SK-N-MC (cell line): ENCODE results near the gene BTNL9.

Source experiments
- DNase-seq: peaks from one replicate; pipeline ENCODE4 v3.0.0-alpha.2; 2011; ENCODE audit warnings: low read depth, low spot score
- H3K27ac ChIP-seq: fragments of 200-600 bp; sonication (generic); 2 replicates; pipeline ENCODE4 v1.5.1; 2016; ENCODE audit warnings: mixed run types
- H3K36me3 ChIP-seq: fragments of 200-600 bp; sonication (generic); 2 replicates; pipeline ENCODE4 v1.6.1; 2017; ENCODE audit warnings: antibody characterized with exemption, low read length, mixed read lengths; ENCODE audit not compliant: insufficient read depth
- H3K4me3 ChIP-seq: fragments of 200-600 bp; sonication (generic); 2 replicates; pipeline ENCODE4 v1.5.1; 2016
- H3K9ac ChIP-seq: fragments of 200-600 bp; sonication (generic); 2 replicates; pipeline ENCODE4 v1.8.0; 2017; ENCODE audit warnings: mixed run types, mixed read lengths; ENCODE audit not compliant: insufficient read length
- H3K9me3 ChIP-seq: fragments of 200-600 bp; sonication (generic); 2 replicates; pipeline ENCODE4 v1.6.1; 2017; ENCODE audit warnings: low read depth, mild to moderate bottlenecking, antibody characterized with exemption, low read length, moderate library complexity, mixed read lengths
- EZH2 ChIP-seq: fragments of 200-600 bp; sonication (generic); IDR thresholded peaks from one replicate; pipeline ENCODE4 v1.6.1; 2017; ENCODE audit warnings: antibody characterized with exemption
- FOXP2 ChIP-seq: optimal IDR thresholded peaks from 2 replicates; pipeline ENCODE3; 2011; ENCODE audit warnings: mild to moderate bottlenecking, moderate library complexity; ENCODE audit not compliant: insufficient read depth; ENCODE audit errors: extremely low read length, control extremely low read depth
- POLR2AphosphoS5 ChIP-seq: IDR thresholded peaks from 2 replicates; pipeline ENCODE4 v1.6.1; 2012; ENCODE audit warnings: mild to moderate bottlenecking, low read depth, low read length, borderline replicate concordance

Gene BTNL9

DNA sequence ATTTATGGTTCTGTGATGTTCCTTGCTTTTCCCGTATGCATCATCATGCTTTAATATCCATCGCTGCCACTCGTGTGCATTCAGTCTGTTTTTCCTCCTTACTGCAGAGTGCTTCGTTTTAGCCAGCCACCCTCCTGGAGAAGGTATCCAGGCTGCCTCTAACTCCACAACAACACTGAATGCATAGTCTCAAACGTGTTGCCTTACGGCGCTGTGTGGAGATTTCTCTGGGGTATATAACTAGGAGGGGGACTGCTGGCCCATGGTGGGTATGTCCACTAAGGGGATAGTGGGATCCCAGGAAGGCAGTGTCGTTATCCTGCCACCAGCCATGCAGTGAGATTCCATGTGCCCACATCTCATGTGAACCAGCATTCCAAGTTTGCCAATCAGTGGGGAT lies 16.4 kb downstream of the BTNL9 start:
- Histone ChIP-seq H3K36me3 (no peaks in the 10 kb centered on the region), H3K9ac (no peak overlapping the region), H3K27ac (no peak overlapping the region), H3K9me3 (no peaks in the 10 kb centered on the region), H3K4me3 (no peak overlapping the region)
- TF ChIP-seq EZH2 (no peak), POLR2AphosphoS5 (no peak), FOXP2 (no peak)
- no peak for DNase-seq

DNA sequence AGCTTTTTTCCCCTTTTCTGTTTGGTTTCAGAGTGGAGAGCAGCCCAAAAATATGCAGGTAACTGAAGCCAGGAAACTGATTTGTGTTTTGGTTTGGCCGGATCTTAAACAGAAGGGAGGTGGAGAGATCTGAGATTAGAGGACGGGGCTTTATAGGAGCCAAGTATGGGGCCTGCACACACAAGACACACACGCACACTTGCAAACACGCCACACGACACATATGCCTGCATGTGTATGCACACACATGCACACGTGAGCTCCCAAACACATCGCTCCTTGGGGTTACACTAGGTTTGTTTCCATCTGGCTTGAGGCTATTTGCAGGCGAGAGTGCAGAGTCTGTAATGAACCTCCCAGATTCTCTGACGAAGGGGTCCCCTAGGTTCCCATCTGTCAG lies 18.3 kb downstream of the BTNL9 start:
- no peaks in the 10 kb centered on the region for H3K36me3 ChIP-seq
- H3K9ac ChIP-seq = no peak overlapping the region
- H3K4me3 ChIP-seq = no peak overlapping the region
- H3K9me3 ChIP-seq = no peaks in the 10 kb centered on the region
- TF ChIP-seq EZH2 (no peak), FOXP2 (no peak), POLR2AphosphoS5 (no peak)
- no peak for DNase-seq
- no peak overlapping the region for H3K27ac ChIP-seq

DNA sequence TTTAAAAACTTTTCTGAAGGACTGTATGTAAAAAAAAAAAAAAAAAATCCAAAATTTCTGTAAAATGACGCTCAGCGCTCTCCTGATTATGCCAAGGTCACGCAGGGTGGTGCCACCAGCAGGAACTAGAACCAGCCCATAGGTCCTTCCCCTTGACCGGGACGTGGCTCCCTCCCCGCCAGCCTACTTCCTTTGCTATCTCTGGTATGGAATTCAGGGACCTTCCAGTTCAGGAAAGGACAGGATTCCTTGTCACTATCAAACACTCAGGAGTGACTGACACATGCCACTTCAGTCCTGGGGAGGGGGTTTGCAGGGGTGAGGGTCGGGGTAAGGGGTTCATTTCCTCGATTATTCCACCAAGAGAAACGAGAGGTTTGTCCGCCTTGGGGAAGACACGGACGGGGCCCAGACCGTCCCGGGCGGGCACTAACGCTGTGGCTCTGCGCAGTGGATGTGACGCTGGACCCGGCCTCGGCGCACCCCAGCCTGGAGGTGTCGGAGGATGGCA lies 18.8 kb downstream of the BTNL9 start:
- H3K9me3 ChIP-seq = no peaks in the 10 kb centered on the region
- H3K9ac ChIP-seq = no peak overlapping the region
- TF ChIP-seq POLR2AphosphoS5 (no peak), EZH2 (no peak), FOXP2 (no peak)
- H3K36me3 ChIP-seq = no peaks in the 10 kb centered on the region
- DNase-seq = no peak
- H3K4me3 ChIP-seq = no peak overlapping the region
- H3K27ac ChIP-seq = no peak overlapping the region

DNA sequence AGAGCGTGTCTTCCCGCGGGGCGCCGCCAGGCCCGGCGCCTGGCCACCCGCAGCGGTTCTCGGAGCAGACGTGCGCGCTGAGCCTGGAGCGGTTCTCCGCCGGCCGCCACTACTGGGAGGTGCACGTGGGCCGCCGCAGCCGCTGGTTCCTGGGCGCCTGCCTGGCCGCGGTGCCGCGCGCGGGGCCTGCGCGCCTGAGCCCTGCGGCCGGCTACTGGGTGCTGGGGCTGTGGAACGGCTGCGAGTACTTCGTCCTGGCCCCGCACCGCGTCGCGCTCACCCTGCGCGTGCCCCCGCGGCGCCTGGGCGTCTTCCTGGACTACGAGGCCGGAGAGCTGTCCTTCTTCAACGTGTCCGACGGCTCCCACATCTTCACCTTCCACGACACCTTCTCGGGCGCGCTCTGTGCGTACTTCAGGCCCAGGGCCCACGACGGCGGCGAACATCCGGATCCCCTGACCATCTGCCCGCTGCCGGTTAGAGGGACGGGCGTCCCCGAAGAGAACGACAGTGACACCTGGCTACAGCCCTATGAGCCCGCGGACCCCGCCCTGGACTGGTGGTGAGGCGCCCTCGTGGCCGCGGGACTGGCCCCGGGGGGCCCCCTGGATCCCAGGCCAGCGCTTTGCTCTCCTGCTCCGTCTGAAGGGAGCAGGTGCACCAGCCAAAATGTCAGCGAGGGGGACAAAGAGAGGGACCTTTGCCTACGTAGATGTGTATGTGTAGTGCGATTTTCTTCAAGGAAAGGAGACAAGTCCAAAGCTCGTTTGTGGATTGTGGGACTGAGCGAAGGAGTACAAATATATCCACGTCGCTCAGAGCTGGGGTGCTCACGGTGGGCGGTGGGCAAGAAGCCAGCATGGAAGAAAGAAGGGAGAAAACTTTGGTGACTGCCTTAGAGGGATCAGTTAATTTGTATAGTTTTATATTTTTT lies 19.5 kb downstream of the BTNL9 start:
- H3K9ac ChIP-seq = no peak overlapping the region
- TF ChIP-seq POLR2AphosphoS5 (no peak), EZH2 (peak; percentile 67)
- H3K36me3 ChIP-seq = no peaks in the 10 kb centered on the region
- H3K4me3 ChIP-seq = no peak overlapping the region
- no peaks in the 10 kb centered on the region for H3K9me3 ChIP-seq
- no peak for DNase-seq
- no peak overlapping the region for H3K27ac ChIP-seq

DNA sequence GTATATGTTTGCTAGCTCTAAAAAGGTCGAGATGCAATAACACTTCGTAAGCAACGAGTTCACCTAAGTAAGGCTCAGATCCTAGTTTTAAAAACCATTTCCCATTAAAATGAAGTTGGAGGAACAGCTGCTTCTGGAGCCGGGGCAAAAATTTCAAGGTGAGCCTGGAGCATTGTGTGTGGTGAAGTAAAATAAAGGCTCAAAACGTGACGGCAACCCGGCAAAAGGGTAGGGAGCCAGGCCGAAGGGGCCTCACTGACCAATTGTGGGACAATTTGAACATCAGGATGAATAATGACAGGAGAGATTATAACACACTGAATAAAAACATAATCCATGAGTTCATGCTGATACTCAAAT lies 20.1 kb downstream of the BTNL9 start:
- TF ChIP-seq FOXP2 (no peak), POLR2AphosphoS5 (no peak), EZH2 (peak; percentile 82)
- Histone ChIP-seq H3K36me3 (no peaks in the 10 kb centered on the region), H3K9me3 (no peaks in the 10 kb centered on the region), H3K9ac (no peak overlapping the region), H3K4me3 (no peak overlapping the region), H3K27ac (no peak overlapping the region)
- no peak for DNase-seq

DNA sequence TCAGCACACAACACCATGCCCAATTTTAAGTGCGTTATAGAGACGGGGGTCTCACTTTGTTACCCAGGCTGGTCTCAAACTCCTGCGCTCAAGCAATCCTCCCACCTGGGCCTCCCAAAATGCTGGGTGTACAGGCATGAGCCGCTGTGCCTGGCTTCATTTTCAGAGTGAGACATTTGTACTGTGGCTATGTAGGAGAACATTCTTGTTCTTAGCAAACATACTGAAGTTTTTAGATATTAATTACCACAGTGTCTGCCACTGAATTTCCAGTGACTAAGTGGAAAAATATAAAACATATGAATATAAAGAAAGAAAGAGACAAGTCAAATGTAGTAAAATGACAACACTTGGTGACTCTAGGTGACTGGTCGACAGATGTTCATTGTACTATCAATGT lies 20.9 kb downstream of the BTNL9 start:
- no peaks in the 10 kb centered on the region for H3K9me3 ChIP-seq
- DNase-seq = no peak
- H3K27ac ChIP-seq = no peak overlapping the region
- TF ChIP-seq EZH2 = no peak
- TF ChIP-seq POLR2AphosphoS5 = no peak
- no peak for TF ChIP-seq FOXP2
- H3K36me3 ChIP-seq = no peaks in the 10 kb centered on the region
- no peak overlapping the region for H3K4me3 ChIP-seq
- no peak overlapping the region for H3K9ac ChIP-seq

DNA sequence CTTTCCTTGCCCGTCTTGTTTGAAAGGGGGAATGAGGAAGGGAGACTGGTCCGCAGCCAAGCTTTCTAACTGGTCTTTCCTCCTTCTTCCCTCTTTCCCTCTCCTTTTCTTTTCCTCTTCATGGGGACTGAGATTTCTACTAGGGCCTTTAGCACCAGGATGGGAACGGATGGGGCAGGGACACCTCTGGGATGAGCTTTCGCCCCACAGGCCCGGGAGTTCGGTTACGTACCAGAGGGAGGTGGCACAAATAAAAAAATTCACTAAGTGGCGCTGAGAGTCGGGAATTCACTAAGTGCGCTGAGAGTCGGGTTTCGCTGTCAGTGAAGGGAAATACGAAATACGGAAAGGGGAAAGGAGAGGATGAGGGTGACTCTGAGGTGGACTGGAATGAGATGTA lies 21.6 kb downstream of the BTNL9 start:
- no peak overlapping the region for H3K27ac ChIP-seq
- H3K9me3 ChIP-seq = no peaks in the 10 kb centered on the region
- no peak for DNase-seq
- no peak overlapping the region for H3K9ac ChIP-seq
- H3K4me3 ChIP-seq = no peak overlapping the region
- H3K36me3 ChIP-seq = no peaks in the 10 kb centered on the region
- TF ChIP-seq FOXP2 = no peak
- peak; percentile 23 for TF ChIP-seq EZH2

DNA sequence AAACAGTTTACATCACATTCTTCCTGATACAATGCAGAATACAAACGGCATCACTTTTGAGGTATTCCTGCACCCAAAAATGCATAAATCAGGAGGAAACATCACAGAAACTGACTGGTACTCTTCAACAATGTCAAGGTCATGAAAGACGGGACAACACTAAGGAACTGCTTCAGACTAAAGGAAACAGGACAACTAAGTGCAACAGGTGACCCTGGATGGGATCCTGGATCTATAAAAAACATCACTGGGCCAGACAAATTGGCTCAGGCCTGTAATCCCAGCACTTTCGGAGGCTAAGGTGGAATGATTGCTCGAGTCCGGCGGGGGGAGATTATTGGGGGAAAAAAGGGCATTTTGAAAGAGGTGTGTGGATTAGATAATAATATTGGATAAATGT lies 22.6 kb downstream of the BTNL9 start:
- no peak overlapping the region for H3K27ac ChIP-seq
- no peak overlapping the region for H3K9ac ChIP-seq
- TF ChIP-seq POLR2AphosphoS5 (no peak), FOXP2 (no peak), EZH2 (no peak)
- H3K36me3 ChIP-seq = no peaks in the 10 kb centered on the region
- H3K4me3 ChIP-seq = no peak overlapping the region
- no peaks in the 10 kb centered on the region for H3K9me3 ChIP-seq
- no peak for DNase-seq

DNA sequence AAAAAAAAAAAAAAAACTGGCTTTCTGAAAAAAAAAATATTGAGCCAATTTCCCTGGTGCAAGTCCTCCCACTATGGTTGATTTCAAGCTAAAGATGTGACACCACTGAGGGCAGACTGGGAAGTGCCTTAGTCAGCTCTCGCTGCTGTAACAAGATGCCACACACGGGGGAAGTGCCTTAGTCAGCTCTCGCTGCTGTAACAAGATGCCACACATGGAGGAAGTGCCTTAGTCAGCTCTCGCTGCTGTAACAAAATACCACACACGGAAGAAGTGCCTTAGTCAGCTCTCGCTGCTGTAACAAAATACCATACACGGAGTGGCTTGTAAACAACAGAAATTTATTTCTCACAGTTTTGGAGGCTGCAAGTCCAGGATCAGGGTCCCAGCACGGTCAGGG lies 23.4 kb downstream of the BTNL9 start:
- H3K9ac ChIP-seq = no peak overlapping the region
- no peak for DNase-seq
- no peak overlapping the region for H3K27ac ChIP-seq
- no peak for TF ChIP-seq POLR2AphosphoS5
- TF ChIP-seq FOXP2 = no peak
- no peak for TF ChIP-seq EZH2
- H3K36me3 ChIP-seq = no peaks in the 10 kb centered on the region
- no peak overlapping the region for H3K4me3 ChIP-seq
- no peaks in the 10 kb centered on the region for H3K9me3 ChIP-seq
